Sigmoid colon (tissue), 7 donors: ENCODE results near the gene SLC7A6. TPM values are rescaled to one million over a fixed set of nuclear protein-coding genes. Genes with fewer than 3 reads are reported as not detected.

Source experiments
- DNase-seq: peaks from one replicate; pipeline ENCODE4 v3.0.0-alpha.2; 2019
- H3K27ac ChIP-seq, 4 donors: fragments of 200-600 bp; sonication (generic); one replicate each; pipeline ENCODE4 v1.5.1; 2016 to 2019; ENCODE audit warnings: mild to moderate bottlenecking in 1 of 4
- H3K27me3 ChIP-seq, 3 donors: fragments of 200-600 bp; sonication (generic); one replicate each; pipeline ENCODE4 v1.5.1; 2019; ENCODE audit warnings: mild to moderate bottlenecking in 1 of 3
- H3K36me3 ChIP-seq, 4 donors: fragments of 200-600 bp; sonication (generic); one replicate each; pipeline ENCODE4 v1.5.1; 2016 to 2019
- H3K4me1 ChIP-seq, 4 donors: fragments of 200-600 bp; sonication (generic); one replicate each; pipeline ENCODE4 v1.5.1; 2017 to 2019
- H3K4me3 ChIP-seq, 4 donors: fragments of 200-600 bp; sonication (generic); one replicate each; pipeline ENCODE4 v1.5.1; 2017 to 2019; ENCODE audit warnings: mild to moderate bottlenecking in 2 of 4, moderate library complexity in 1 of 4
- H3K9me3 ChIP-seq, 4 donors: fragments of 200-600 bp in 3 of 4; sonication (generic) in 3 of 4; one replicate each; pipeline versions ENCODE4 v1.5.1 to v1.6.1; 2013 to 2019
- EP300 ChIP-seq, 4 donors: sonication (generic); formaldehyde crosslinking; IDR thresholded peaks; one replicate each; pipeline ENCODE4 v1.6.1; 2017; ENCODE audit warnings: antibody characterized with exemption in 4 of 4
- POLR2A ChIP-seq, 2 donors: fragments of 450-650 bp; IDR thresholded peaks; one replicate each; pipeline ENCODE4 v1.6.1; 2016; ENCODE audit warnings: antibody characterized with exemption in 2 of 2, mild to moderate bottlenecking in 2 of 2, moderate library complexity in 2 of 2
- POLR2AphosphoS5 ChIP-seq, 4 donors: sonication (generic); formaldehyde crosslinking; IDR thresholded peaks; one replicate each; pipeline ENCODE4 v1.6.1; 2017; ENCODE audit warnings: antibody characterized with exemption in 4 of 4
- WGBS, 2 donors: extraction: QIAGEN DNeasy Blood & Tissue Kit; methylation state at CpG; one replicate each; pipeline ENCODE4 v1.1.7; 2013; 5-methylcytosine and 5-hydroxymethylcytosine counted together
- intact Hi-C: fragments of 100-400 bp; cut with DNase I; formaldehyde crosslinking; loops from one replicate; pipeline ENCODE4 v1.15.1; 2023
- polyA plus RNA-seq, 3 donors: library from polyadenylated mRNA; stranded (reverse); fragments of 200-250 nt; gene quantifications; one replicate each; pipeline ENCODE4 v1.2.3, GENCODE V29; 2013
- total RNA-seq, 4 donors: library from RNA; depleted of rRNA; stranded (reverse); fragments of >200 nt; gene quantifications; one replicate each; pipeline ENCODE4 v1.1.0, GENCODE V29; 2016
- TF ChIP-seq, protein P1 (sequence below), 4 experiments: fragments of 450-650 bp in 3 of 4; fragments of 200-600 bp in 1 of 4; IDR thresholded peaks; one replicate each; pipeline ENCODE4 v1.5.1; 2016 to 2019; ENCODE audit warnings: antibody characterized with exemption in 4 of 4, mild to moderate bottlenecking in 3 of 4, moderate library complexity in 2 of 4
- donor health status: healthy with polysubstance abuse.
- donor health status: Bipolar disorder and iron deficiency.
- donor health status: healthy.

Gene SLC7A6
- total and polyA plus RNA-seq, 7 donors = 1.8 to 40.7 (median 26.8) TPM

DNA sequence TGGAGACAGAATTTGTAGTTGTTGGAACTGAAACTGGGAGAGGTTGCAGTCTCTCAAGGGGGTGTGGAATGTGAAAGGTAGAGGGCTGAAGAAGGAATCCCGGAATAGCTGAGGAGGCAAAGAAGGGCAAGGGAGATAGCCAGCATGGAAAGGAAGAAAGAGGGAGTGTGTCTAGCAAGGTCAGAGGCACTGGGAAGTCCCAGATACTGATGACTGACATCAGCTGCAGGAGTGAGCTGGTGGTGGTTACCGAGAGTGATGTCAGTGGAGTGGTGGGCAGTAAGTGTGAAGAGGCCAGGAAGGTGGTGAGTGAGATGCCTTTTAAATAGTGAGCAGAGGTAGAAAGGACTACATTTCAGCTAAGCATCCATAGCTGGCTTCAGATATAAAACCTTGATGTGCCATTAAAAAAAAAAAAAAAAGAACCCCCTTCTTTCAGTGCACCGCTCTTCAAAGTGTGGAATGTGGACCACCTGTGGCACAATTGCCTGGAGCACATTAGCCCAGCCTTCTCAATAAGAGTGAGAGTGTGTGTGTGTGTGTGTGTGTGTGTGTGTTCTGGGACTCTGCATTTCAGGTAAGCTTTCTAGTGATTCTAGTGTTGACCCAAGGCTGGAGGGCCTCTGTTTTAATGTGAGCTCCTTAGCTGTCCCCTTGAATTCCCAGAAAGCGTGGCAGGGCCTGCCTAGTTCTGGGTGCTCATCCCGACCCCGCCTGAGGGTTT lies 55.0 kb downstream of the SLC7A6 start:
- Histone ChIP-seq H3K9me3 (no peaks in the 10 kb centered on the region), H3K27me3 (no peaks in the 10 kb centered on the region), H3K4me1 (no peaks in the 10 kb centered on the region), H3K36me3 (peaks cover 5 to 80% (median 17%) of the 10 kb centered on the region in 4 donors), H3K27ac (no peak overlapping the region), H3K4me3 (no peak overlapping the region)
- intact Hi-C loops = no loop called here
- WGBS, 2 donors = 91 to 93% methylated on average over 6 of the region's 6 CpGs
- DNase-seq = no peak
- TF ChIP-seq, protein P1, sequence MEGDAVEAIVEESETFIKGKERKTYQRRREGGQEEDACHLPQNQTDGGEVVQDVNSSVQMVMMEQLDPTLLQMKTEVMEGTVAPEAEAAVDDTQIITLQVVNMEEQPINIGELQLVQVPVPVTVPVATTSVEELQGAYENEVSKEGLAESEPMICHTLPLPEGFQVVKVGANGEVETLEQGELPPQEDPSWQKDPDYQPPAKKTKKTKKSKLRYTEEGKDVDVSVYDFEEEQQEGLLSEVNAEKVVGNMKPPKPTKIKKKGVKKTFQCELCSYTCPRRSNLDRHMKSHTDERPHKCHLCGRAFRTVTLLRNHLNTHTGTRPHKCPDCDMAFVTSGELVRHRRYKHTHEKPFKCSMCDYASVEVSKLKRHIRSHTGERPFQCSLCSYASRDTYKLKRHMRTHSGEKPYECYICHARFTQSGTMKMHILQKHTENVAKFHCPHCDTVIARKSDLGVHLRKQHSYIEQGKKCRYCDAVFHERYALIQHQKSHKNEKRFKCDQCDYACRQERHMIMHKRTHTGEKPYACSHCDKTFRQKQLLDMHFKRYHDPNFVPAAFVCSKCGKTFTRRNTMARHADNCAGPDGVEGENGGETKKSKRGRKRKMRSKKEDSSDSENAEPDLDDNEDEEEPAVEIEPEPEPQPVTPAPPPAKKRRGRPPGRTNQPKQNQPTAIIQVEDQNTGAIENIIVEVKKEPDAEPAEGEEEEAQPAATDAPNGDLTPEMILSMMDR (IDR thresholded peaks at IDR 0.05) = no peak
- no peak for TF ChIP-seq POLR2A (IDR thresholded peaks at IDR 0.05)
- no peak for TF ChIP-seq EP300 (IDR thresholded peaks at IDR 0.05)
- no peak for TF ChIP-seq POLR2AphosphoS5 (IDR thresholded peaks at IDR 0.05)

DNA sequence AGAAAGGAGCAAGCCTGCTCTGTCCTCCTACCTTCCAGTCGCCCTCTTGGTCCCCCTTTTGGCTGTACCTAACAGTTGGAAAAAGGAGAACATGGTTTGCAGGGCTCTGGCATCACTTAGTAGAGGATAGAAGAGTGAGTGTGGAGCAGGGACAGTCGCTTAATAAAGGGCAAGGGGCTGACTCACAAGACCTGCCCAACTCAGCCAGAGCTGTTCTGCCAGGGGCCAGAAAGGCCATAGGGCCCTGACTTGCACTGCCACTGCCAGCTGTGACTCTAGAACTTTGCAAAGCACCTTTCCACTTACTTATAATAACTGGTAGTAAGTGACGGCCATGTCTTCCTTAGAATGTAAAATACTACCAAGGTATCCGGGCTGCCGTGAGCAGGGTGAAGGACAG lies 60.0 kb downstream of the SLC7A6 start:
- H3K36me3 ChIP-seq = peaks cover 0 to 71% (median 12%) of the 10 kb centered on the region in 4 donors
- no peak for DNase-seq
- WGBS, 2 donors = 95% methylated on average over 5 of the region's 5 CpGs
- H3K27me3 ChIP-seq = no peaks in the 10 kb centered on the region
- H3K27ac ChIP-seq = no peak overlapping the region
- no peaks in the 10 kb centered on the region for H3K4me1 ChIP-seq
- TF ChIP-seq, protein P1 (IDR thresholded peaks at IDR 0.05) = no peak
- TF ChIP-seq POLR2AphosphoS5 (IDR thresholded peaks at IDR 0.05) (no peak), POLR2A (IDR thresholded peaks at IDR 0.05) (no peak), EP300 (IDR thresholded peaks at IDR 0.05) (no peak)
- no peak overlapping the region for H3K4me3 ChIP-seq
- intact Hi-C loops = no loop called here
- no peaks in the 10 kb centered on the region for H3K9me3 ChIP-seq

DNA sequence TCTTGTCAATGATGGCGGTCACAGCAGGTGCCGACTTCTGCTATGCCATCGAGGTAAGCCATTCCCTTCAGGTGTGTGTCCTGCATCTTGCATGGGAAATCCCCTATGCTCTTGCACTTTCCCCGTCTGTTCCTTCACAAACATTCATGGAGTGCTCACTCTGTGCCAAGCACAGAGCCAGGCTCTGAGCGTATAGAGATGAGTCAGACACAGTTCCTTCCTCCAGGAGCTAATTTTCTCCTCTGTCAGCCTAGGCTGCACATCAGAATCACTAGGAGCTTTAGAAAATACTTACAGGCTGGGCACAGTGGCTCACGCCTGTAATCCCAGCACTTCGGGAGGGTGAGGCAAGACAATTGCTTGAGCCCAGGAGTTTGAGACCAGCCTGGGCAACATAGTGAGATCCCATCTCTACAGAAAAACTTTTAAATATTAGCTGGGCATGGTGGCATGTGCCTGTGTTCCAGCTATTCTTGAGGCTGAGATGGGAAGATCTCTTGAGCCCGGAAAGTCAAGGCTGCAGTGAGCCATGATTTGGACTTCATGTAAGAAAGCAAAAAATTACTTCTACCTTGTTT lies 60.5 kb downstream of the SLC7A6 start:
- peaks cover 0 to 72% (median 12%) of the 10 kb centered on the region in 4 donors for H3K36me3 ChIP-seq
- intact Hi-C loops = no loop called here
- DNase-seq = no peak
- TF ChIP-seq, protein P1 (IDR thresholded peaks at IDR 0.05) = no peak
- TF ChIP-seq EP300 (IDR thresholded peaks at IDR 0.05) = no peak
- TF ChIP-seq POLR2A (IDR thresholded peaks at IDR 0.05) = no peak
- TF ChIP-seq POLR2AphosphoS5 (IDR thresholded peaks at IDR 0.05) = no peak
- H3K27me3 ChIP-seq = no peaks in the 10 kb centered on the region
- H3K4me3 ChIP-seq = no peak overlapping the region
- H3K4me1 ChIP-seq = no peaks in the 10 kb centered on the region
- 87 to 91% methylated on average over 8 of the region's 8 CpGs for WGBS, 2 donors
- no peak overlapping the region for H3K27ac ChIP-seq
- no peaks in the 10 kb centered on the region for H3K9me3 ChIP-seq

DNA sequence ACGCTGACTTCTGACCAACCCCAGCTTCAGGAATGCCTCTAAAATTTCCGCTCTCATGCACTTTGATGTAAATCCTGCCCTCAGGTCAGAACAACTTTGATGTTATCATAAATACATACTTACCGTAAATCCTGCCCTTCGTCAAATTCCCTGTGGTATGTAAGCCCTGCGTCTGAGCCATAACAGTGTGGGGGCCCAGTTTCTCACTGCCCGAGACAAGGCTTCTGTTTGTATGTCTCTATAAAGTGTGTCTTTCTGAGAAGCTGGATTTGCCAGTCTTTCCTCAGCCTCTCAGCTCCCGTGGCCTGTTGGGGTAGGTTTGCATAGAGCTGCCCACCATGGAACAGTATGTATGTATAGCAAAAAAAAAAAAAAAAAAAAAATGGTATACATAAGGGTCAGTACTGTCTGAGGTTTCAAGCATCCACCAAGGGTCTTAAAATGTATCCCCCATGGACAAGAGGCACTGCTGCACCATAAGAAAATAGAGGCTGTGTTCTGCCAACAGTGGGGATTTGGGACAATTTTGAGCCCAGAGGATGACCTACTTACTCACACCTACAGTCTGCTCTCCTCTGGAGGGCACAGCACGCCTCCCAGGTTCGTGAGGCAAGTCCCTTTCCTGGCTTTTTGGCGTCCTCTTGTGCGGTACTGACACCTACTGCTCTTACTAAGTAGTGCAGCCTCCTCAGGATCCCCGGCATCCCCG lies 64.0 kb downstream of the SLC7A6 start:
- TF ChIP-seq POLR2AphosphoS5 (IDR thresholded peaks at IDR 0.05) (no peak), EP300 (IDR thresholded peaks at IDR 0.05) (no peak)
- TF ChIP-seq, protein P1 (IDR thresholded peaks at IDR 0.05) = peak; percentile 88 to 94 (median 90)

More for the DNA sequence above, 64.0 kb downstream of the SLC7A6 start:
- Histone ChIP-seq H3K27me3 (no peaks in the 10 kb centered on the region), H3K4me3 (no peak overlapping the region), H3K36me3 (peaks cover 0 to 51% (median 9%) of the 10 kb centered on the region in 4 donors), H3K4me1 (peaks cover 0 to 8% (median 0%) of the 10 kb centered on the region in 4 donors), H3K9me3 (no peaks in the 10 kb centered on the region), H3K27ac (no peak overlapping the region)
- DNase-seq = peak; percentile 90
- intact Hi-C loops = loop anchor here (1.0 kb wide), 2 partner anchors 67 to 88 kb away; no protein-coding TSS in a partner anchor
- 41% methylated on average over 13 of the region's 13 CpGs for WGBS, 2 donors
